Activated CD4-positive, alpha-beta memory T cell treated with anti-CD3 and anti-CD28 coated beads for 36 hours (primary cell): Measurements from ENCODE around the gene GRIA3. TPM values are rescaled to one million over a fixed set of nuclear protein-coding genes. Genes with fewer than 3 reads are reported as not detected.
"Not testable (repeated sequence)": the region's sequence is repeated elsewhere in the genome, so short reads cannot be mapped to it uniquely, and the experiment has no call there.

Experiments
- CTCF ChIA-PET: fragments of 350-600 bp; sonication (Branson Sonifier 250); formaldehyde crosslinking; loops from one replicate; lab custom pipeline; 2021; ENCODE audit warnings: antibody characterized with exemption, inconsistent platforms; lab: Charles Lee
- POLR2A ChIA-PET: fragments of 350-600 bp; sonication (Branson Sonifier 250); formaldehyde crosslinking; loops from one replicate; lab custom pipeline; 2021; ENCODE audit warnings: antibody characterized with exemption; lab: Charles Lee
- DNase-seq: peaks from one replicate; pipeline ENCODE4 v3.0.0-alpha.2; 2020
- H3K27ac Mint-ChIP-seq: one replicate; pipeline ENCODE4 v1.8.0; 2021; ENCODE audit warnings: mixed read lengths
- H3K27me3 Mint-ChIP-seq: one replicate; pipeline ENCODE4 v1.8.0; 2021; ENCODE audit warnings: mixed read lengths
- H3K36me3 Mint-ChIP-seq: one replicate; pipeline ENCODE4 v1.8.0; 2021; ENCODE audit warnings: mixed read lengths
- H3K4me1 Mint-ChIP-seq: one replicate; pipeline ENCODE4 v1.8.0; 2021; ENCODE audit warnings: low read depth, mixed read lengths
- H3K4me3 Mint-ChIP-seq: one replicate; pipeline ENCODE4 v1.8.0; 2021; ENCODE audit warnings: mild to moderate bottlenecking, mixed read lengths
- H3K9me3 Mint-ChIP-seq: one replicate; pipeline ENCODE4 v1.8.0; 2021; ENCODE audit warnings: mixed read lengths
- intact Hi-C: fragments of 100-400 bp; cut with micrococcal nuclease; formaldehyde crosslinking; loops from one replicate; pipeline ENCODE4 v1.15.1; 2023
- total RNA-seq, 2 experiments: library from RNA; stranded (reverse); gene quantifications; one replicate each; pipeline ENCODE4 v1.2.3, GENCODE V29; 2021

Gene GRIA3
- total RNA-seq, 2 experiments from 2014 or later, result not detected

DNA sequence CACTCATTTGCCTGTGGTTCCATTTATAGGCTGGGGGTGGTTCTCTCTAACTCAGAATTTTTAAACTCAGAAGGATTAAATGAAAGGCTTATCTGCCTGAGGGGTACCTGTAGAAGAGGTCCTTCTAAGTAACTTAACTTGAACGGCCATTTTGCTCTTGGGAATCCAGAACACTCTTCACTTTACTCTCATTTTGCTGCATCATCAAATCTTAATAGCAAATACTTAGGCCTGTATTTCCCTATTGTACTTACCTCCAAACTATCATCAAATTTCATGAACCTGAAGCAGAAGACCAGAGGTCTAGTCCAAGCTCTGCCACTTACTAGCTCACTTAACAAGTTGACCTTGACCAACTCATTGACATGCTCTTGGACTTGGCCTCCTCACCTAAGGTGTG, 70.4 kb downstream of the GRIA3 start:
- no peaks in the 10 kb centered on the region for H3K27me3 Mint-ChIP-seq
- intact Hi-C loops, result no loop called here
- no peak overlapping the region for H3K27ac Mint-ChIP-seq
- H3K4me3 Mint-ChIP-seq, result no peak overlapping the region
- no peaks in the 10 kb centered on the region for H3K4me1 Mint-ChIP-seq
- ChIA-PET CTCF (no interaction called here), POLR2A (no interaction called here)
- no peaks in the 10 kb centered on the region for H3K36me3 Mint-ChIP-seq
- DNase-seq, result no peak
- H3K9me3 Mint-ChIP-seq, result no peaks in the 10 kb centered on the region

DNA sequence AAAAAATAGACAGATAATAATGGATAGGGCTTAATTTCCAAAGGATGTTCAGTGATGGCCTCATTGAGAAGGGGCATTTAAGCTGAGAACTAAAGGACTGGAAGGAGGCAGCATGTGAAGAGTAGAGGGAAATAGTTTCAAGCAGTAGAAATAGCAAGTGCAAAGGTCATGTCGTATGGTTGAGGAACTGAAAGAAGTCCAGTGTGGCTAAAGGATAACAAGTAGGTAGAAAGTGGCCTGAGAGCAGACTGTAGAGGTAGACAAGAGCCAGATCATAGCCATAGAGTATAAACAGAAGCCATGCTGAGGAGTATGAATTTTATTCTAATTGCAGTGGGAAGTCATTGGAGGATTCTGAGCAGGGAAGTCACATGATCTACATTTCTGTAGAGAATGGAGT, 72.3 kb downstream of the GRIA3 start:
- no peaks in the 10 kb centered on the region for H3K9me3 Mint-ChIP-seq
- H3K27ac Mint-ChIP-seq, result no peak overlapping the region
- intact Hi-C loops, result no loop called here
- H3K4me3 Mint-ChIP-seq, result no peak overlapping the region
- H3K36me3 Mint-ChIP-seq, result no peaks in the 10 kb centered on the region
- H3K4me1 Mint-ChIP-seq, result no peaks in the 10 kb centered on the region
- ChIA-PET POLR2A (no interaction called here), CTCF (no interaction called here)
- DNase-seq, result no peak
- H3K27me3 Mint-ChIP-seq, result no peaks in the 10 kb centered on the region

DNA sequence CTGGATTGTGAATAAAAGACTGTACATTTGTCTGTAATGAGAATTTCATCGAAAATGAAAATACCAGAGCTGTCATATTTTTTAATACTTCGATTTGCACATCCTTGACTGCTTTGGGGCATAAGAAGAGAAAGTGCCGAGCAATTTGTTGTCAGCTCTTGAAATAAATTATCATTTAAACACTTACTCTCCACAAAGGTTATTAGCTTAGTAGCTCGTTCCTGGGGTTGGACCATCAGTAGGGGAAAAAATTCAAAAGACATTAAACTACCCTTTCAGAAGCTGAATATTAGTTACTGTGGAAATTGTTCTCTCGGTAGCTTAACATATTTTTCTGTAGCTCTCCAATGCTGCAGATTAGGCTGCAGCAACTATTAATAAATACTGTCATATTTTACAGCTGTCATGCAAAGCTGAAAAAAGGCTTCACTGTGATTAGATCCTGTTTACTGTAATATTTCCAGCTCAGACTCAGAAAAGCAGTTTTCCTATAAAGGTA, 76.9 kb downstream of the GRIA3 start:
- Mint-ChIP-seq H3K4me1 (no peaks in the 10 kb centered on the region), H3K4me3 (no peak overlapping the region), H3K36me3 (no peaks in the 10 kb centered on the region), H3K27me3 (no peaks in the 10 kb centered on the region), H3K27ac (no peak overlapping the region), H3K9me3 (no peaks in the 10 kb centered on the region)
- ChIA-PET CTCF (no interaction called here), POLR2A (no interaction called here)
- intact Hi-C loops, result no loop called here
- DNase-seq, result no peak

DNA sequence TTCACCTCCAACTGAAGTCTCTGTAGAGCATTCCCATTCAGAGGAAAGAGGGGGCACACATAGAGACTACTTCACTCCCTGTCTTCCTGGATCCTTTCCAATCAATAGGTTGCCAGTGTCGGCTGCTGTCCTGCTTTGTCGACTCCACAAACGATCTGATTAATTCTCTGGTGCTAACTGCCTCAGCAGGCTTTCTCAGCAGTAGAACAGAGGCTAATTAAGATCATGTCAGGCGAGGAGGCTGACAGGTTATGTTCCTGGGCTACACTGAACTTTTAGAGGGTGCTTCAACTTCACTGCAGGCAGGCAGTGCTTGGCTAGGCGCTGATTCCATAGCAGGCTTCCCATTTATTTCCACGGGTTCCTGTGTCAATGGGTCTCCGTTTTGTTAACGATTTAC, 79.2 kb downstream of the GRIA3 start:
- no peak overlapping the region for H3K27ac Mint-ChIP-seq
- POLR2A ChIA-PET, result no interaction called here
- no peak overlapping the region for H3K4me3 Mint-ChIP-seq
- H3K36me3 Mint-ChIP-seq, result no peaks in the 10 kb centered on the region
- no peaks in the 10 kb centered on the region for H3K4me1 Mint-ChIP-seq
- H3K27me3 Mint-ChIP-seq, result no peaks in the 10 kb centered on the region
- no peak for DNase-seq
- intact Hi-C loops, result no loop called here
- H3K9me3 Mint-ChIP-seq, result no peaks in the 10 kb centered on the region
- CTCF ChIA-PET, result no interaction called here

DNA sequence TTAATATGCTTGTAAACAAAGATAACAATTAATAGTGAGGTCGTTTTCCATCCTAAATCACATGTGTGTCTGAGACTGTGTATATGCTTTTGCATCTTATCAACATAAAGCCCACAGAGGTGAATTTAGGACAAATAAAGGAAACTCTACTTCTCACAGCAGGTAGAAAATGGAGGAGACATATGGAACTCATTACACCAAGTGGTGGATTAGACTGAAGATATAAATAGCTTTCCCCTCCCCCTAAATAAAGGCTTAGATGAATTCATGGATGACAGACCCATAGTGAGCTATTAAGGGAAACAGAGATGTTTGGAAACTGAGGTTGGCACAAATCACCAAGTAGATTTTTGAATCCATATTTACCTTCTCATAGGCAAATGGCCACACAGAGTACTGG, 79.7 kb downstream of the GRIA3 start:
- ChIA-PET CTCF (no interaction called here), POLR2A (no interaction called here)
- Mint-ChIP-seq H3K27ac (no peak overlapping the region), H3K9me3 (no peaks in the 10 kb centered on the region), H3K4me1 (no peaks in the 10 kb centered on the region), H3K27me3 (no peaks in the 10 kb centered on the region), H3K36me3 (no peaks in the 10 kb centered on the region), H3K4me3 (no peak overlapping the region)
- no peak for DNase-seq
- intact Hi-C loops, result no loop called here

DNA sequence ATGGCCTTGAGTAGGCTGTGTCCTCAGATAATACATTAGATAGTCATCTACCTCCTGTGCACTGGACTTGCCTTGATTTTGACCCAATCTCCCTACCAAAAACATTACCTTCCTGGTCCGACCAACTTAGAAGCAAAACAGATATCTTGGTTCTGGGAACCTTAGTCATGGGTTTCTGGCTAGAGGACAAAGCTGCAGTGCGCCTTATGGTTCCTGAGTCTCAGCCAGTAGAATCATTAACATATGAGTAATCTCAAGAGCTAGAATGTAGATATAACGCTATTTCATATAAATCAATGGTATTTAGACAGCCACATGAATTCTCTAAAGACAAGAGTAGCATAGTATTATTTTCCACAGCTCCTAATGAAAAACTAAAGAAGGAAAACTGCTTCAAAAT, 83.1 kb downstream of the GRIA3 start:
- intact Hi-C loops, result no loop called here
- Mint-ChIP-seq H3K36me3 (no peaks in the 10 kb centered on the region), H3K27ac (no peak overlapping the region)

DNA sequence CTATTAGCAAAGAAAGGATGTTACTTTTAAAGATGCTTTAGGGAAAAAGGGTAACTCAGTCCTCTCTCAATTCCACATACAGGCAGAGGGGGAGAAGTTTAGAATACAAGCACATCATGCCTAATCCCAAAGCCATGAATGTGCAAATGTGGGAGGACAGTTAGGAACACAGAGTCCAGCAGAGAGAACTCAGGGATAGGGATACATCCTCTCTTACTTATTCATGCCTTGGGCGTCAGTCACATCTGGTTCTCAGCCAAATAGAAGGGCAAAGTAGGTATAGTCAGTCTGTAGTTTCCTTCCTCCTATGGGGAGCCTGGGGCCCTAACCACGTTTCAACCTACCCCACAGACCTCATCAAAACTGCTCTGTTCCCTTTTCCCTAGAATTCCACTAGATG, 87.8 kb downstream of the GRIA3 start:
- Mint-ChIP-seq H3K4me1 (no peaks in the 10 kb centered on the region), H3K9me3 (no peaks in the 10 kb centered on the region), H3K27ac (no peak overlapping the region), H3K4me3 (no peak overlapping the region), H3K27me3 (no peaks in the 10 kb centered on the region), H3K36me3 (no peaks in the 10 kb centered on the region)
- intact Hi-C loops, result no loop called here
- no peak for DNase-seq
- CTCF ChIA-PET, result no interaction called here
- POLR2A ChIA-PET, result no interaction called here

More for the DNA sequence above, 83.1 kb downstream of the GRIA3 start:
- DNase-seq, result no peak
- ChIA-PET CTCF (no interaction called here), POLR2A (no interaction called here)
- H3K9me3 Mint-ChIP-seq, result no peaks in the 10 kb centered on the region
- H3K4me3 Mint-ChIP-seq, result no peak overlapping the region
- H3K4me1 Mint-ChIP-seq, result no peaks in the 10 kb centered on the region
- no peaks in the 10 kb centered on the region for H3K27me3 Mint-ChIP-seq

GRCh38 chrX:123272630-123273029, 88.6 kb downstream of the GRIA3 start:
- no peak overlapping the region for H3K27ac Mint-ChIP-seq
- H3K4me3 Mint-ChIP-seq, result no peak overlapping the region
- H3K36me3 Mint-ChIP-seq, result no peaks in the 10 kb centered on the region
- intact Hi-C loops, result no loop called here
- no peaks in the 10 kb centered on the region for H3K4me1 Mint-ChIP-seq
- ChIA-PET POLR2A (no interaction called here), CTCF (no interaction called here)
- no peaks in the 10 kb centered on the region for H3K9me3 Mint-ChIP-seq
- H3K27me3 Mint-ChIP-seq, result no peaks in the 10 kb centered on the region
- no peak for DNase-seq

- DNase-seq, result no peak
- no peak overlapping the region for H3K4me3 Mint-ChIP-seq
- intact Hi-C loops, result no loop called here
- ChIA-PET POLR2A (no interaction called here), CTCF (no interaction called here)
- H3K9me3 Mint-ChIP-seq, result no peaks in the 10 kb centered on the region
- H3K4me1 Mint-ChIP-seq, result no peaks in the 10 kb centered on the region
- H3K36me3 Mint-ChIP-seq, result no peaks in the 10 kb centered on the region
- H3K27me3 Mint-ChIP-seq, result no peaks in the 10 kb centered on the region
- no peak overlapping the region for H3K27ac Mint-ChIP-seq
Measured at GRCh38 chrX:123274796-123275195, 90.7 kb downstream of the GRIA3 start.

GRCh38 chrX:123277347-123277746, 93.3 kb downstream of the GRIA3 start:
- POLR2A ChIA-PET, result no interaction called here
- H3K27ac Mint-ChIP-seq, result no peak overlapping the region
- no peak for DNase-seq
- H3K4me1 Mint-ChIP-seq, result no peaks in the 10 kb centered on the region
- CTCF ChIA-PET, result no interaction called here
- H3K36me3 Mint-ChIP-seq, result no peaks in the 10 kb centered on the region
- no peaks in the 10 kb centered on the region for H3K9me3 Mint-ChIP-seq
- intact Hi-C loops, result no loop called here
- H3K4me3 Mint-ChIP-seq, result no peak overlapping the region
- no peaks in the 10 kb centered on the region for H3K27me3 Mint-ChIP-seq

DNA sequence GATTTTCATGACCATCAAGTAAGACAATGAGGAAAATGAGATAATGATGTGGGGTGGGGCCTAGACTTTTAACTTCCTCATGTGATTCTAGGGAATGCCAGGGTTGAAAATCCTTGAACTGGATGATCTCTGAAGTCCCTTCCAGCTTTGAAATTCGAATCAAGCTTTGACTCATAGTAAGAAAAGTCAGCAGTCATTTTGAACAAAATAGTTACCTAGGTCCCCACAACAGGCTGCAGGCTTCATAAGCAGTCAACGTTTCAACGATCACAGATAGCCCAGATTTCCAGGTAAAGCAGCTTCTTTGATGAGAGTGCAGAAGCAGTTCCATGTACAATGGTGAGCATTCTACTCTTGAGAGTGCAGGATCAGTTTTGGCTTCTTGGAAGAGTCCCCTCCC, 93.7 kb downstream of the GRIA3 start:
- H3K36me3 Mint-ChIP-seq, result no peaks in the 10 kb centered on the region
- intact Hi-C loops, result no loop called here
- H3K27me3 Mint-ChIP-seq, result no peaks in the 10 kb centered on the region
- no peak overlapping the region for H3K4me3 Mint-ChIP-seq
- no peak overlapping the region for H3K27ac Mint-ChIP-seq
- CTCF ChIA-PET, result no interaction called here
- no peaks in the 10 kb centered on the region for H3K4me1 Mint-ChIP-seq
- no peaks in the 10 kb centered on the region for H3K9me3 Mint-ChIP-seq
- POLR2A ChIA-PET, result no interaction called here
- DNase-seq, result no peak

- CTCF ChIA-PET, result no interaction called here
- POLR2A ChIA-PET, result no interaction called here
- no peak overlapping the region for H3K27ac Mint-ChIP-seq
- no peaks in the 10 kb centered on the region for H3K36me3 Mint-ChIP-seq
- H3K27me3 Mint-ChIP-seq, result no peaks in the 10 kb centered on the region
- intact Hi-C loops, result no loop called here
- H3K4me3 Mint-ChIP-seq, result no peak overlapping the region
- no peak for DNase-seq
- H3K4me1 Mint-ChIP-seq, result no peaks in the 10 kb centered on the region
- H3K9me3 Mint-ChIP-seq, result no peaks in the 10 kb centered on the region
Measured at GRCh38 chrX:123282241-123282640, 98.2 kb downstream of the GRIA3 start.

DNA sequence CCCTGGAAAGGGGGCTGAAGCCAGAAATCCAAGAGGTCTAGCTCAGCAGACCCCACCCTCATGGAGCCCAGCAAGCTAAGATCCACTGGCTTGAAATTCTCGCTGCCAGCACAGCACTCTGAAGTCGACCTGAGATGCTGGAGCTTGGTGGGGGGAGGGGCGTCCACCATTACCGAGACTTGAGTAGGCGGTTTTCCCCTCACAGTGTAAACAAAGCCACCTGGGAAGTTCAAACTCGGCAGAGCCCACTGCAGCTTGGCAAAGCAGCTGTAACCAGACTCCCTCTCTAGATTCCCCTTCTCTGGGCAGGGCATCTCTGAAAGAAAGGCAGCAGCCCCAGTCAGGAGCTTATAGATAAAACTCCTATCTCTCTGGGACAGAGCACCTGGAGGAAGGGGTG, 99.3 kb downstream of the GRIA3 start:
- H3K36me3 Mint-ChIP-seq, intact Hi-C loops, POLR2A ChIA-PET, H3K27me3 Mint-ChIP-seq, DNase-seq, H3K9me3 Mint-ChIP-seq, H3K4me1 Mint-ChIP-seq, H3K27ac Mint-ChIP-seq, H3K4me3 Mint-ChIP-seq, CTCF ChIA-PET: not testable (repeated sequence)

DNA sequence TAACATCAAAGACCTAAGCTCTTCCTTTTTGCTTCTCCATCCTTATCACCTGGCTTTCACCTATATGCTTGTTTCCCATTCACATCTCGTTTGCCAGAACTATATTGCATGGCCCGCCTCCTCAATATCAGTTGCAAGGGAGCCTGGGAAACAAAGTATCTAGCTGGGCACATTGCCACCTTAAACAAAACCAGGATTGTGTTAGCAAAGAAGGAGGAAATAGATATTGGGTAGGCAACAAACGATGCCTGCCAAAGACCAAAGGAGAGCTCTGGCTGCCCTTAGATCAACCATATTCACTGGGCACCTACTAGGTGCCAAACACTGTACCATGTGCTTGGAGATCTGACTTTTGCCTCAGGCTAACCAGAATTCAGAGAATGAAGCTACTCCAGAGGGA, 107.5 kb downstream of the GRIA3 start:
- Mint-ChIP-seq H3K27ac (no peak overlapping the region), H3K27me3 (no peaks in the 10 kb centered on the region), H3K4me1 (no peaks in the 10 kb centered on the region), H3K9me3 (no peaks in the 10 kb centered on the region), H3K4me3 (no peak overlapping the region), H3K36me3 (no peaks in the 10 kb centered on the region)
- no peak for DNase-seq
- intact Hi-C loops, result no loop called here
- CTCF ChIA-PET, result no interaction called here
- POLR2A ChIA-PET, result no interaction called here
